Articular chondrocyte of knee joint (primary cell): ENCODE data around the gene KRT71. TPM values are rescaled to one million over a fixed set of nuclear protein-coding genes. Genes with fewer than 3 reads are reported as not detected.

Experiments
- total RNA-seq: library from RNA; depleted of rRNA; stranded (reverse); fragments of >200 nt; gene quantifications from 2 replicates; pipeline ENCODE4 v1.2.3, GENCODE V29; 2012

Gene KRT71
- total RNA-seq = not detected in 2 replicates

GRCh38 chr12:52552681-52553195, at the start of gene KRT71:
KRT71 (minus strand) TSS chr12:52553145; CDS start chr12:52553077, 68 bp downstream.

GRCh38 chr12:52600941-52601481, 48.1 kb upstream of the KRT71 start, which contains the start of gene KRT72:
KRT72 (minus strand) TSS chr12:52601463; CDS start chr12:52601452, 11 bp downstream.

GRCh38 chr12:52573743-52574142, 20.8 kb upstream of the KRT71 start, which contains the start of gene KRT74:
KRT74 (minus strand) TSS chr12:52573843; CDS start chr12:52573777, 66 bp downstream.

GRCh38 chr12:52519826-52520662, 32.9 kb downstream of the KRT71 start, which contains the start of gene KRT5:
KRT5 (minus strand) TSS chr12:52520394; CDS start chr12:52520296, 98 bp downstream.

Other genes starting within 250 kb of the KRT71 start
- gene KRT83, start 231.7 kb downstream of the KRT71 start, total RNA-seq = not detected in 2 replicates
- under 0.01 TPM in 1 of 2 replicates, not detected in the other for gene KRT85, start 185.7 kb downstream of the KRT71 start, total RNA-seq
- not detected in 2 replicates for gene KRT84, start 167.5 kb downstream of the KRT71 start, total RNA-seq
- not detected in 2 replicates for gene KRT82, start 146.8 kb downstream of the KRT71 start, total RNA-seq
- 0.91 and 1.4 TPM in 2 replicates for gene KRT75, start 118.8 kb downstream of the KRT71 start, total RNA-seq
- gene KRT6B, start 101.0 kb downstream of the KRT71 start, total RNA-seq = not detected in 2 replicates
- not detected in 2 replicates for gene KRT6C, start 79.3 kb downstream of the KRT71 start, total RNA-seq
- gene KRT6A, start 59.9 kb downstream of the KRT71 start, total RNA-seq = not detected in 2 replicates
- not detected in 2 replicates for gene KRT5, start 32.8 kb downstream of the KRT71 start, total RNA-seq
- gene KRT74, start 20.7 kb upstream of the KRT71 start, total RNA-seq = not detected in 2 replicates
- not detected in 2 replicates for gene KRT72, start 48.3 kb upstream of the KRT71 start, total RNA-seq
- not detected in 2 replicates for gene KRT73, start 65.4 kb upstream of the KRT71 start, total RNA-seq
- not detected in 2 replicates for gene KRT2, start 99.1 kb upstream of the KRT71 start, total RNA-seq
- gene KRT1, start 127.3 kb upstream of the KRT71 start, total RNA-seq = not detected in 2 replicates
- gene KRT77, start 150.4 kb upstream of the KRT71 start, total RNA-seq = not detected in 2 replicates
- gene KRT76, start 224.2 kb upstream of the KRT71 start, total RNA-seq = not detected in 2 replicates
- gene KRT3, start 243.0 kb upstream of the KRT71 start, total RNA-seq = not detected in 2 replicates